PFSK-1 (cell line): ENCODE measurements around the gene GALNT5.

Source experiments
- POLR2AphosphoS5 ChIP-seq: IDR thresholded peaks from 2 replicates; pipeline ENCODE4 v1.6.1; 2012; ENCODE audit warnings: low read depth, mild to moderate bottlenecking, control low read depth, low read length, moderate library complexity
- REST ChIP-seq, 2 experiments: IDR thresholded peaks; 2 replicates each; pipeline versions ENCODE4 v1.6.1 to v1.8.0; 2011 to 2012; ENCODE audit warnings: low read depth in 2 of 2, low read length in 2 of 2, control low read depth in 1 of 2, inconsistent platforms in 1 of 2, mild to moderate bottlenecking in 1 of 2, moderate library complexity in 1 of 2; ENCODE audit not compliant: insufficient read depth in 1 of 2
- TAF1 ChIP-seq: IDR thresholded peaks from 2 replicates; pipeline ENCODE4 v1.6.1; 2012; ENCODE audit warnings: low read length, control low read depth, borderline replicate concordance; ENCODE audit not compliant: insufficient read depth

GRCh38 chr2:157255746-157256145 is 1.8 kb upstream of the GALNT5 start:
- TF ChIP-seq REST (IDR thresholded peaks at IDR 0.05; ENCODE audit: insufficient read depth in 1 of 2, low read depth in 2 of 2, low read length in 2 of 2) (no peak), POLR2AphosphoS5 (no peak), TAF1 (no peak)
